Karpas-422 (cell line): Measurements from ENCODE around the gene MPND. TPM values are rescaled to one million over a fixed set of nuclear protein-coding genes. Genes with fewer than 3 reads are reported as not detected.

Source experiments
- DNase-seq: peaks from one replicate; pipeline ENCODE4 v3.0.0-alpha.2; 2015
- H2AFZ ChIP-seq: fragments of 200-600 bp; sonication (generic); 2 replicates; pipeline ENCODE4 v1.6.1; 2014; ENCODE audit warnings: antibody characterized with exemption, low read length, mixed read lengths
- H3K27ac ChIP-seq: fragments of 200-600 bp; sonication (generic); 2 replicates; pipeline ENCODE4 v1.5.1; 2014; ENCODE audit warnings: mild to moderate bottlenecking, low read length, moderate library complexity
- H3K27me3 ChIP-seq: fragments of 200-600 bp; sonication (generic); 2 replicates; pipeline ENCODE4 v1.6.1; 2014; ENCODE audit warnings: low read length, mixed read lengths
- H3K36me3 ChIP-seq: fragments of 200-600 bp; sonication (generic); 2 replicates; pipeline ENCODE4 v1.6.1; 2014; ENCODE audit warnings: low read length, mixed read lengths; ENCODE audit not compliant: insufficient read depth
- H3K4me1 ChIP-seq: fragments of 200-600 bp; sonication (generic); 2 replicates; pipeline ENCODE4 v1.6.1; 2014; ENCODE audit warnings: mild to moderate bottlenecking, low read length, mixed read lengths
- H3K4me2 ChIP-seq: fragments of 200-600 bp; sonication (generic); 2 replicates; pipeline ENCODE4 v1.6.1; 2014; ENCODE audit warnings: low read length, low read depth, mild to moderate bottlenecking; ENCODE audit not compliant: poor library complexity, severe bottlenecking
- H3K4me3 ChIP-seq: fragments of 200-600 bp; sonication (generic); 2 replicates; pipeline ENCODE4 v1.5.1; 2014; ENCODE audit warnings: mild to moderate bottlenecking, antibody characterized with exemption, low read length, mixed read lengths
- H3K79me2 ChIP-seq: fragments of 200-600 bp; sonication (generic); 2 replicates; pipeline ENCODE4 v1.6.1; 2014; ENCODE audit warnings: mild to moderate bottlenecking, low read length, mixed read lengths
- H3K9ac ChIP-seq: fragments of 200-600 bp; sonication (generic); 2 replicates; pipeline ENCODE4 v1.6.0; 2014; ENCODE audit warnings: low read length
- H3K9me2 ChIP-seq: fragments of 200-600 bp; sonication (generic), shearing (Covaris generic); replicated peaks from 2 replicates; pipeline ENCODE4 v1.6.0; 2014; ENCODE audit warnings: mild to moderate bottlenecking, low read length, moderate library complexity; ENCODE audit not compliant: insufficient read depth
- H3K9me3 ChIP-seq: fragments of 300-700, 200-600 bp; sonication (generic); 2 replicates; pipeline ENCODE4 v1.6.1; 2014; ENCODE audit warnings: low read length, mixed read lengths
- H4K20me1 ChIP-seq: fragments of 200-600 bp; sonication (generic); 2 replicates; pipeline ENCODE4 v1.6.1; 2014; ENCODE audit warnings: mild to moderate bottlenecking, antibody characterized with exemption, low read length, low read depth; ENCODE audit not compliant: insufficient read depth
- total RNA-seq: library from RNA; depleted of rRNA; stranded (reverse); fragments of >200 nt; shearing (Covaris generic); gene quantifications from 2 replicates; pipeline ENCODE4 v1.2.3, GENCODE V29; 2014; ENCODE audit warnings: low replicate concordance

The MPND gene
- total RNA-seq, 1 experiment from 2014 or later = 5.3 TPM

DNA sequence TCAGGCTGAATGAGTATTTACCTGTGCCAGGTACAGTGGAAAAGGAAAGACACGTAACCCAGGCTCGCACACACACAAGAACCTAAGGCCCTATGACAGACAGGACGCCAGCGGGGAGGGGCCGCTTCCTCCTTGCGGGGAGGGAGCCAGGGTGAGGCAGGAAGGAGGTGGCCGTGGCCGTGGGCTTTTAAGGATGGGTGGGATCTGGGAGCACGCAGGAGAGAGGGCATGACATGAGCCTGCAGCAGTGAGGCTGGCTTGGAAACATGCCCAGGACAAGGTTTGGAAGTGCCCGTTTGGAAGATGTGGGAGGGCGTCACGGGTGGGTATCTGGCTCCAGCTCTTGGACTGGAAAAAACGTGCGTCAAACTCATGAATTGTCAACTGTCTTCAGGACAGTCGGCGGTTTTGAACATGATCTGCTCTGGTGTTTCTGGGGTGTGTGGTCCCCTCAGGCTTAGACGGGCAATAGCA is 36.9 kb downstream of the MPND start:
- Histone ChIP-seq H3K4me2 (peak overlapping the region; percentile 70), H4K20me1 (peaks cover 53% of the 10 kb centered on the region), H3K27ac (no peak overlapping the region), H3K9me2 (no peaks in the 10 kb centered on the region), H3K27me3 (no peaks in the 10 kb centered on the region), H3K9me3 (no peaks in the 10 kb centered on the region), H3K4me3 (peak overlapping the region; percentile 58), H3K36me3 (no peaks in the 10 kb centered on the region), H3K9ac (peak overlapping the region; percentile 53), H3K79me2 (peaks cover 6% of the 10 kb centered on the region; the same call in 1 of the 2 replicates), H2AFZ (no peak overlapping the region), H3K4me1 (peaks cover 54% of the 10 kb centered on the region)
- DNase-seq = peak; percentile 66

GRCh38 chr19:4385291-4386040 is 42.1 kb downstream of the MPND start:
- Histone ChIP-seq H3K9me2 (no peaks in the 10 kb centered on the region), H3K79me2 (peaks cover 5% of the 10 kb centered on the region), H3K9me3 (no peaks in the 10 kb centered on the region), H3K4me1 (peaks cover 12% of the 10 kb centered on the region), H3K27me3 (no peaks in the 10 kb centered on the region), H2AFZ (no peak overlapping the region), H3K36me3 (no peaks in the 10 kb centered on the region), H4K20me1 (peaks cover 39% of the 10 kb centered on the region), H3K4me3 (no peak overlapping the region), H3K9ac (no peak overlapping the region), H3K27ac (no peak overlapping the region), H3K4me2 (no peak overlapping the region)
- no peak for DNase-seq

GRCh38 chr19:4386041-4386782 is 42.9 kb downstream of the MPND start:
- H3K9me2 ChIP-seq = no peaks in the 10 kb centered on the region

GRCh38 chr19:4388337-4389063 is 45.1 kb downstream of the MPND start:
- no peak overlapping the region for H3K9ac ChIP-seq
- no peaks in the 10 kb centered on the region for H3K4me1 ChIP-seq
- no peaks in the 10 kb centered on the region for H3K27me3 ChIP-seq
- no peak overlapping the region for H2AFZ ChIP-seq
- no peak overlapping the region for H3K4me3 ChIP-seq
- H4K20me1 ChIP-seq = peaks cover 48% of the 10 kb centered on the region
- H3K36me3 ChIP-seq = no peaks in the 10 kb centered on the region
- H3K4me2 ChIP-seq = no peak overlapping the region
- H3K27ac ChIP-seq = no peak overlapping the region
- no peaks in the 10 kb centered on the region for H3K9me3 ChIP-seq
- H3K79me2 ChIP-seq = peaks cover 32% of the 10 kb centered on the region
- no peaks in the 10 kb centered on the region for H3K9me2 ChIP-seq
- DNase-seq = no peak

More at GRCh38 chr19:4386041-4386782, 42.9 kb downstream of the MPND start:
- H3K36me3 ChIP-seq = no peaks in the 10 kb centered on the region
- no peak overlapping the region for H3K27ac ChIP-seq
- H3K79me2 ChIP-seq = peaks cover 12% of the 10 kb centered on the region
- no peak overlapping the region for H2AFZ ChIP-seq
- H3K4me3 ChIP-seq = no peak overlapping the region
- peaks cover 43% of the 10 kb centered on the region for H4K20me1 ChIP-seq
- peaks cover 5% of the 10 kb centered on the region; the same call in 1 of the 2 replicates for H3K4me1 ChIP-seq
- no peak for DNase-seq
- H3K27me3 ChIP-seq = no peaks in the 10 kb centered on the region
- H3K9ac ChIP-seq = no peak overlapping the region
- no peaks in the 10 kb centered on the region for H3K9me3 ChIP-seq
- H3K4me2 ChIP-seq = no peak overlapping the region

- Histone ChIP-seq H3K4me3 (no peak overlapping the region), H3K4me1 (no peaks in the 10 kb centered on the region), H3K9me3 (no peaks in the 10 kb centered on the region), H3K79me2 (peaks cover 35% of the 10 kb centered on the region), H3K9me2 (no peaks in the 10 kb centered on the region), H3K36me3 (no peaks in the 10 kb centered on the region), H3K9ac (no peak overlapping the region), H4K20me1 (peaks cover 45% of the 10 kb centered on the region), H3K27ac (no peak overlapping the region), H3K4me2 (no peak overlapping the region), H2AFZ (no peak overlapping the region), H3K27me3 (no peaks in the 10 kb centered on the region)
- no peak for DNase-seq
These were observed 45.7 kb downstream of the MPND start for GRCh38 chr19:4389064-4389375.

GRCh38 chr19:4389511-4390016 is 46.2 kb downstream of the MPND start:
- Histone ChIP-seq H3K9ac (no peak overlapping the region), H3K4me1 (no peaks in the 10 kb centered on the region), H3K9me3 (no peaks in the 10 kb centered on the region), H3K79me2 (peaks cover 41% of the 10 kb centered on the region), H3K27me3 (no peaks in the 10 kb centered on the region), H2AFZ (no peak overlapping the region), H3K36me3 (no peaks in the 10 kb centered on the region), H3K27ac (no peak overlapping the region), H3K4me2 (no peak overlapping the region), H3K4me3 (no peak overlapping the region), H4K20me1 (peaks cover 48% of the 10 kb centered on the region), H3K9me2 (no peaks in the 10 kb centered on the region)
- DNase-seq = no peak

DNA sequence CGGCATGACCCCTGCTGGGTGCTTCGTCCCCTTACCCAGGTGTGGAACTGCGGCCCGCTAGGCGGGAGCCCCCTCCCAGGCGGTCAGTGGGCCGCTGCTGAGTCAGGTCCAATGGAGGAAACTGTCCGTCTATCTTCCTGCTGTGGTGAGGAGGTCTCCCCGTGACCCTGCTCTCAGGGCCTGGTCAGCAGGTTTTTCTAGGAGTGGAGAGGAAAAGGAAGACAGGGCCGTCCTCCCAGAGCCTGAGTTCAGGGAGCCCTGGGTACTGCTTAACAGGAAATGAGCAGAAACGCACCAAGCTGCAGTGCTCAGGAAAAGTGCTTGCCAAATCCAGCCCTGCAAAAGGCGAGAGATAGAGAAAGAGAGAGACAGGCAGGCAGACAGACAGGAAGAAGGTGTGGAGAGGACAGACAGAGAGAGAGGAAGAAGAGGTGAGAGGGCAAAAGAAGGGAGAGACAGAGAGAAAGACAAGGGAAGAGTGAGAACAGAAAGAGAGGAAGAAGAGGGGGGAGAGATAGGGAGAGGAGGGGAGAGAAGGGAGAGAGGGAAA is 46.7 kb downstream of the MPND start:
- H3K9ac ChIP-seq = no peak overlapping the region
- no peaks in the 10 kb centered on the region for H3K9me3 ChIP-seq
- no peaks in the 10 kb centered on the region for H3K27me3 ChIP-seq
- H4K20me1 ChIP-seq = peaks cover 54% of the 10 kb centered on the region
- no peaks in the 10 kb centered on the region for H3K4me1 ChIP-seq
- H2AFZ ChIP-seq = no peak overlapping the region
- no peak overlapping the region for H3K27ac ChIP-seq
- peaks cover 46% of the 10 kb centered on the region for H3K79me2 ChIP-seq
- DNase-seq = no peak
- no peak overlapping the region for H3K4me2 ChIP-seq
- no peaks in the 10 kb centered on the region for H3K36me3 ChIP-seq
- no peaks in the 10 kb centered on the region for H3K9me2 ChIP-seq
- H3K4me3 ChIP-seq = no peak overlapping the region
